ENCODE data around the gene PAPSS2.

The PAPSS2 gene

DNA sequence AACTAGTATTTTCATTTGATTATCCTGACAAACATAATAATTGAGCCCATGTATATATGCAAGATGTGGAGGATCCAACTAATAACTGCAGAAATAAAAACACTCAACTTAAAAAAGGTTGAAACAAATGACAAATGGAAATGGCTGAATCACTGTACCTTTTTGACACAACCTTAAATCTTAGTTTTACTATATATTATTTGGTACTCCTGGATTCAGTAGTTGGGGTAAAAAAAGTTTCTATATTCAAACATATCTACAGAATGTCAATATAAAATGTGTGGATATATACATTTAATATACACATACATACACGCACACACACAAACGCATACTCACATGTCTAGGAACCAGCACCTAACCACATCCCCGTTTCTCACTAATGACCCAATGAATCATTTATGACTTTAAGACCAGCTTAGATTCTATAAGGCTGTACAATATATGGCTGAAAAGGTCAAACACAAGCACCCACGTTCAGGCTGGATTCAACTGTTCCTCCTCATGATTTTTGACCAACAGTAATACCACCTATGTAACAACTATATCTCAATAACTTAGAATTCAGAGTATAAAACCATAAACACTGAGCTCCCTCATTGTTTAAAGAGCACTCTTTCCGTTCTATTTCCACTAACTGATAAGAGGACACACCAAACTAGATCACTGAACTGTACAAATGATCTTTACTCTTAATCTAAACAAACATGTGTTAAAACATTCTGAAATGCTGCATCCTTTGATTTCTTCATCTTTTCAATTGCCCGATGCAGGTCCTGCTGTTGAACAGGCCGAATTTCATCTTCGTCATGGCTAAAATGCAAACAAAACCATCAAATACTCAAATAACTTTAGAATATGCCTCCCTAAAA, 94.6 kb downstream of the PAPSS2 start:
- no peak for DNase-seq

DNA sequence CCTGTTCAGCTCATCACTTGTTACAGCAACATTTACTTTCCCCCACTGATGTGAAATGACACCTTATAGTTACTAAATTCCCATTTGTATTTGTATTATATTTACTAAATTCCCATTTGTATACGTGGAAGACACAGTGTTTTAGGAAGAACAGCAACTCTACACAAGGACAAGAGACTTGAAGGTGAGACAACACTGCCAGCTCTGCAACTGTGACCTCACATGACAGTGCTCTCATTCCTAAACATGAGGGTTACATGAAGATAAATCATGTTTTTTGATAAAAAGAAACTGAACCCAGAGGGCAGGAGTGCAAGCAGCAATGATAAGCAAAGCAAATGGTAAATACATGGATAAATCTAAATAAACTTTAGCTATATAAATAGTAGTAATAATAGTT, 98.0 kb downstream of the PAPSS2 start:
- DNase-seq: no peak

DNA sequence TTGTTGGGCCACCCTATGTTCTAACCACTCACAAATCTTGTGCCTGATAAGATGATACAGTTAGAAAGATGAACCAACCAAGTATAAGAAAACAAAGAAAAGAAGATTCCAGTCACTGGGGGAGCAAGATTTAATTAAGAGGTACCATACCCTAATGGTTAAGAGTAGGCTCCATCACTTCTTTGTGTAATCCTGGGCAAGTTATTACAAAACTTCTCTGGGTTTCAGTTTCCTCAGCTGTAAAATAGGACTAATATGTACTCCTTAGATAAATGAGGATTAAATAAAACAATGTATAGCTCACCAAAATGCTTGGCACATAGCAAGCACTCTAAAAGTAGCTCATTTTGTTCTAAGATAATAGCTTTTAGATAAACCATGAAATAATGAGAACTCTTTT, 99.9 kb downstream of the PAPSS2 start:
- no peak for DNase-seq

DNA sequence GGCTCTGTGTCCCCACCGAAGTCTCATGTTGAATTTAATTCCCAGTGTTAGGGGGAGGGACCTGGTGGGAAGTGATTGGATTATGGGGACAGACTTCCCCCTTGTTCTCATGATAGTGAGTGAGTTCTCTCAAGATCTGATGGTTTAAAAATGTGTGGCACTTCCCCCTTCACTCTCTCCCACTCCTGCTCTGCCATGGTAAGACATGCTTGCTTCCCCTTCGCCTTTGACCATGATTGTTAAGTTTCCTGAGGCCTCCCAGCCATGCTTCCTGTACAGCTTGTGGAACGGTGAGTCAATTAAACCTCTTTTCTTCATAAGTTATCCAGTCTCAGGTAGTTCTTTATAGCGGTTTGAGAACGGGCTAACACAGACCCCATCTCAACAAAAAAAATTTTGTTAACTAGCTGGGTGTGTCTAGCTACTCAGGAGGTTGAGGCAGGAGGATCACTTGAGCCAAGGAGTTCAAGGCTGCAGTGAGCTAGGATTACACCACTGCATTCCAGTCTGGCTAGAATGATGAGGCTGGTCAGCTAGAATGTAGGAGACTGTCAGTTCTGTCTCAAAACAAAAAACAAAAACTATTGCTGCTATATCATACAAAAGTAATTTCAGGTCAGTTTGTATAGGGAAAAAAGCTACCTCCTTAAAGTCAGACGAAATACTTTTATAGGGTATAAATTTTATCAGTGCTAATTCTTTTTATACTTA, 100.7 kb downstream of the PAPSS2 start:
- no peak for DNase-seq

DNA sequence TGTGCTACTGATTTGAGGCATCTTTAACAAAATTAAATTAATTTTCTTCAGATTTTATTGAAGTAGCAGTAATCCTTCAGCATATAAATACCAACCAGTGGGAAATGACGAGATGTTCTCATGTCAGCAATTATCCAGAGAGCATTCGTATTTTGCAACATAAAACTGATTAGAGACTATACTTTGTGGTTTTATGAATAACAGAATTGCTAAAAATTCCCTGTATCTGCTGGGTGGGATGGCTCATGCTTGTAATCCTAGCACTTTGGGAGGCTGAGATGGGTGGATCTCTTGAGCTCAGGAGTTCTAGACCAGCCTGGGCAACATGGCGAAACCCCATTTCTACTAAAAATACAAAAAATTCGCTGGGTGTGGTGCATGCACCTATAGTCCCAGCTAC, 101.5 kb downstream of the PAPSS2 start:
- DNase-seq: no peak

DNA sequence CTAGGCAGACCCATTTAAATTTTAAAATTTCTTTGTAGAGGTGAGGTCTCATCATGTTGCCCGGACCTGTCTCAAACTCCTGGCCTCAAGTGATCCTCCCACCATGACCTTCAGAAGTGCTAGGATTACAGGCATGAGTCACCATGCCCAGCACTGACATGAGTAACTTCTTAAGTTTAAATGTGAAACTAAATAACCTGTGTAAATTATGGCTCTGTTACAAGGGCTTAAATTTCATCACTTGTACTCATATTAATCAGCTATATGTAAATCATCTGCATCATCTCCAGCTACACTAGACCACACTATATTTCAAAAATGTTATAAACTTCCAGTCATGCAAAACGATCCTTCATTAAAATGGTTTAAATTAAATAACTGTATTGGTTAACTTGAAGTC, 102.2 kb downstream of the PAPSS2 start:
- no peak for DNase-seq

DNA sequence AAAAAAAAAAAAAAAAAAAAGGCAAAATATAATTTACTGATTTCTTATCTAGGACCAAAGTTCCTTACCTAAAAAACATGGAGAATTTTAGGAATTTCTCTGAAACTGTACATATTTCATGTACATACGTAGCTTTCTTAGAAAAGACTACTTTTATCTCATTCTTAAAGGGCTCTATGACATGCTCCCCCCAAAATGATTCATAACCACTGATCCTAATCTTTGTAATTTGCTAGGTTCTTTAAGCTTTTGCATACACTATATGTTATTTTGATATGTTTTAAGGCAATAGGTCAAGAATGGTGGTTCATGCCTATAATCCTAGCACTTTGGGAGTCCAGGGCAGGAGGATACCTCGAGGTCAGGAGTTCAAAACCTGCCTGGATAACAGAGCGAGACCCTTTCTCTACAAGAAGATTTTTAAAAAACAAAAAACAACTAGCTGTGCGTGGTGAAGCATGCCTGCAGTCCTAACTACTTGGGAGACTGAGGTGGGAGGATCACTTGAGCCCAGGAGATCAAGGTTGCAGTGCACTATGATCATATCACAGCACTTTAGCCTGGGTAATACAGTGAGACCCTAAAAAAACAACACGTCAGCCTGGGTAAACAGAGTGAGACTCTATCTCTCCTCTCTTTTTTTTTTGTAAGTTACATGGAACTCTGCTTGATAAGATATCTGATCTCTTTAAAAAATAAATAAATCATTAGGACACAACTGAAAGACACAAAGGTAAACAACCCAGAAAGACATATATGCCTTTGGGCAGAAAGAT, 103.6 kb downstream of the PAPSS2 start:
- no peak for DNase-seq

DNA sequence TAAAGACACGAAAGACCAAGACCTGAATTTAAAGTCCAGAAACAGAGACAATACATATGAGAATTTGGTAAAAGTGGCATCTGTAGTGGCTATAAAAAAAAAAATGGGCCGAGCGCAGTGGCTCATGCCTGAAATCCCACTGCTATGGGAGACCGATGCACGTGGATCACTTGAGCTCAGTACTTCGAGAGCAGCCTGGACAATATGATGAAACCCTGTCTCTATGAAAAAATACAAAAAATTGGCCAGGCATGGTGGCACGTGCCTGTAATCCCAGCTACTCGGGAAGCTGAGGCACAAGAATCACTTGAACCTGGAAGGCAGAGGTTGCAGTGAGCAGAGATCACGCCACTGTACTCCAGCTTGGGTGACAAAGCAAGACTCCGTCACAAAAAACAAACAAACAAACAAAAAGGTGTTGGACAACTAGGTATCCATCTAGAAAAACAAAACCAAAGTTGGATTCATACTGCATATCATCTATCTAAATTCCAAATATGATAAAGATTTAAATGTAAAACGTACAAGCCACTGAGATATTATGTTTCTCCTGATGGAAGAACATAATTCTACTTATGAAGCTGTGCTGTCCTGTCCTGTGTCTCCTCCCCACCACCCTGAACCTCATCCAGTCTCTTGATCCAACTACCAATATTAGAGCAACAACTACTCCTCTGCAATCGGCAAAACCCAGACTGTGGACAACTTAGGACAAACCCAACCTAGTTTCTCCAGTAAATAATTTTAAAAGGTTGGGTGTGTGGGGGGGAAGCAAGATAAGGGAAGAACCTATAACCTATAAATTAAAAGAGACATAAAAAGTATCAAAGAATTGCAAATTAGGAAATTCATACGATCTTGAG, 104.6 kb downstream of the PAPSS2 start:
- DNase-seq: no peak

DNA sequence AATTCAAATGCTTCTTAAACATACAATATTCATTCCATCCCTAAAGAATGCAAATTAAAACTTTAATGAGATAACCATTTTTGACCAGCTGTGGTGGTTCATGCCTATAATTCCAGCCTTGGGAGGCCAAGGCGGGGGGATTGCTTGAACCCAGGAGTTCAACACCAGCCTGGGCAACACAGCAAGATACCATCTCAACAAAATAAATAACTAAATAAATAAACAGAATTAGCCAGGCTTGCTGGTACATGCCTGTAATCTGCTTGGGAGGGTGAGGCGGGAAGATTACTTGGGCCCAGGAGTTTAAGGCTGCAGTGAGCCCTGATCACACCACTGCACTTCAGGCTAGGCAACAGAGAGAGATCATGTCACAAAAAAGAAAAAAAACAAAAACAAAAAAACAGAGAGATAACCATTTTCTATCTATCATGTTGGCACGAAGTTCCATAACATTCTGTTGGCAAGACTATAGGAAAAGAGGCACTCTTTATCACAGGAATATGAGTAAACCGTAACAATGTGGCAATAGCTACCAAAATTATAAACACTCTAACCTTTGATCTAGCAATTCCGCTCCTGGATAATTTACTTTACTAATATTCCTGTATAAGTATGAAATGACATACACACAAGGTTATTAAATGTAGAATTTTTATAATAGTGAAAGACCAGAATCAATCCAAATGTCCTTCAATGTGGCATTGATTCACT, 106.1 kb downstream of the PAPSS2 start:
- no peak for DNase-seq

DNA sequence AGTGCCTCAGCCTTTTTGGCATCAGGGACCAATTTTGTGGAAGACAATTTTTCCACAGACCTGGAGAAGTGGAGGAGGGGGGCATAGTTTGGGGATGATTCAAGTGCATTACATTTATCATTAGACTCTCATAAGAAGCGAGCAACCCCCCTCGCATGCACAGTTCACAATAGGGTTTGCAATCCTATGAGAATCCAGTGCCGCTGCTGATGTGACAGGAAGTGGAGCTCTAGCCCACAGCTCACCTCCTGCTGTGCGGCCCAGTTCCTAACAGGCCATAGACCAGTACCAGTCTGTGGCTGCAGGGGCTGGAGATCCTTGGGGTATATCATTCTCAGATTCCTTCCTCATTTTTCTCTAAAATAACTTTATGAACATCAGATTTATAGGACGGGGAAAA, 107.6 kb downstream of the PAPSS2 start:
- no peak for DNase-seq

DNA sequence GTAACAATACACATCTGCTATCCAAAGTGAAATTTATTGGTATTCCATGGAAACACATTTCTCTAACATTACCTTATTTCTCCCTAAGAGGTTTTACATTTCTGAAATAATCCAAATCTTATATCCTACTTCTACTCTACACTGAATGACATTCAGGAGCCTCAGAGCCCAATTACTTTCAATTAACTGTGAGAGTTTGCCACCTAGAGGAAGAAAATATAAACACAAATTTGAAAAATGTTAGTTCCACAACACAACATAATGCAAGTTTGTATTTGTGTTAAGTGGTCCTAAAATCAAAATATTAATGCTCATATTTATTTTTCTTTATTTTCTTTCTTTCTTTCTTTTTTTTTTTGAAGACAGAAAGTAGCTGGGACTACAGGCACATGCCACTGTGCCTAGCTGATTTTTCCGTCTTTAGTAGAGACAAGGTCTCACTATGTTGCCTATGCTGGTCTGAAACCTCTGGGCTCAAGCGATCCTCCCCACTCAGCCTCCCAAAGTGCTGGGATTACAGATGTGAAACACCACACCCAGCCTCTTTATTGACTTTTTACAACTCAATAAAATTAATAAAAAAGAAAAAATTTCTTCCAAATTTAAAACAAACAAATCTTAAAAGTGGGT, 112.3 kb downstream of the PAPSS2 start:
- DNase-seq: no peak

DNA sequence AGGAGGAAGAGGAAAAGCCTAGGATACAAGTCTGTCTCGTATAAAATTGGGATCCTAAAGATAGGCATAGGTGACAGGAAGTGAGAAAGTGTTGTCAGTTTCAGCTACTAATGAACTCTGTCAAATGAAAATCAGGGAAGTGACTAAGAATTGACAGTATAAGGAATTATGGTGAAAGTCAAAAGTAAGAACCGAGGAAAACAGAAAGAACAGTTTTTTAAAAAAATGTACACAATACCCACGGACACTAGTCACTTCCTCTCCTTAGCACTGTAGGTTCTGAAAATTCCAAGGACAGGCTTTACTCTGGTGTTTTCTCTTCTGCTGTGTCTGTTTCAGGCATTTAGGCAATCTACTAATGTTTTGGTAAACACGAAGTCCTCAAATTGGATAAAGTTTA, 116.1 kb downstream of the PAPSS2 start:
- no peak for DNase-seq

DNA sequence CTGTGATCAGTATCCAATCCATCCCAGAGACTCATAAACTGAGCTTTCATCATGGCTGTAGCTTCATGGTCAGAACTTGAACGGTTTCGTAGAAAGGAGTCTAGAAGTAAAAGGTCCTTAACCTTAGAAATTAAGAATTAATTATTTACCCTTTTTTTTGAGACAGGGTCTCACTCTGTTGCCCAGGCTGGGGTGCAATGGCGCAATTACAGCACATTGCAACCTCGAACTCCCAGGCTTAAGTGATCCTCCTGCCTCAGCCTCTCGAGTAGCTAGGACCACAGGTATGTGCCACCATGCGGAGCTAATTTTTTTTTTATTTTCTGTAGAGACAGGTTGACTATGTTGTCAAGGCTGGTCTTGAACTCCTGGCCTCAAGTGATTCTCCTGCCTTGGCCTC, 116.7 kb downstream of the PAPSS2 start:
- DNase-seq: no peak

DNA sequence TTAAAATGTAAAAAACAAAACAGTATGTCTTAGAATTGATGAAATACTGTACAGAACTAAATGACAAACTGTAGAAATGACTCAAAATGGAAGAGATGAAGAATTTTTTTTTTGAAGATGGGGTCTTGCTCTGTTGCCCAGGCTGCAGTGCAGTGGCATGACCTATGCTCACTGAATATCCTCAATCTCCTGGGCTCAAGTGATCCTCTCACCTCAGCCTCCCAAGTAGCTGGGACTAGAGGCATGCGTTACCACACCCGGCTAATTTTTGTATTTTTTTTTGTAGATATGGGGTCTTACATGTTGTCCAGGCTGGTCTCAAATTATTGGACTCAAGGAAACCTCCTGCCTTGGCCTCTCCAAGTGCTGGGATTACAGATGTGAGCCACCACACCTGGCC, 121.9 kb downstream of the PAPSS2 start:
- no peak for DNase-seq

DNA sequence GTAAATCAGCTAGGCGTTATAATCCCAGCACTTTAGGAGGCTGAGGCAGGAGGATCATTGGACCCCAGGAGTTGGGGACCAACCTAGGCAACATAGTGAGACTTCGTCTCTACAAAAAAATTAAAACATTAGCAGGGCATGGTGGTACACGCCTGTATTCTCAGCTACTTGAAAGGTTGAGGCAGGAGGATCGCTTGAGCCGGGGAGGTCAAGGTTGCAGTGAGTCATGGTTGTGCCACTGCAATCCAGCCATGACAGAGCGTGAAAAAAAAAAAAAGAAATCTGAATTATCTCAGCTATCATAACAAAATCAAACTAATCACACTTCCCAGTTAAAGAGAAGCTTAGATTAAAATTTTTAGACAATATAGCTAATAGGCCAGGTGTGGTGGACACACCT, 123.0 kb downstream of the PAPSS2 start:
- DNase-seq: no peak

DNA sequence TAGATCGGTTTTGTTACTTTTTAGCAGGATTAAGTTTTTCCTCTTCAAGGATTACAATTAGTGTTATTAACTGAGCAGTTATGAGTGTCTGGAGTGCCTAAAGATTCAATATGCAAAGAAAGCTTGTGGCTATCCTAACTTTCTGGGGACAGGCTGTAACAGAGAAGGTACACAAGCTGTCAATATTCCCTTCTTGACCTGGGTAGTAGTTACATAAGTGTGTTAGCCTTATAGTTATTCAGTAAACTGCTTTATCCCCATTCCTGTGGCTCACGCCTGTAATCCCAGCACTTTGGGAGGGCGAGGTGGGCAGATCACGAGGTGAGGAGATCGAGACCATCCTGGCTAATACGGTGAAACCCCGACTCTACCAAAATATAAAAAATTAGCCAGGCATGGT, 126.7 kb downstream of the PAPSS2 start:
- no peak for DNase-seq

DNA sequence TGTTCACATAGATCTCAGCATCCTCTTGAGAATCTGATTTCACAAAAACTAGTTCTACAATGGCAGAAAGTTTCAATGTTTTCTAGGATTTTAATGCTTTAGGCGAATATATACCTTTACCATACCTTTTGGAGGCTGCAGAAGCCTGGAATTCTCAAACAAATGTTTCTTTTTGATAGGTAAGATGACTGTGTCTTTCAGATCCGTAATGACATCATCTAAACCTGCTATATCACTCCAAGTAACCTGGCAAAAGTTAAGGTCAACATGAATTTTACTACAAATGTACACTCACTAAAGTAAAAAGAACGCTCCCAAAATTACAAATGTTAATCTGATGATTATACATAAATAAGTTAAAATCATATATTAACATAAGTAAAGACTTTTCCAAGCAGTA, 130.5 kb downstream of the PAPSS2 start:
- DNase-seq: no peak

DNA sequence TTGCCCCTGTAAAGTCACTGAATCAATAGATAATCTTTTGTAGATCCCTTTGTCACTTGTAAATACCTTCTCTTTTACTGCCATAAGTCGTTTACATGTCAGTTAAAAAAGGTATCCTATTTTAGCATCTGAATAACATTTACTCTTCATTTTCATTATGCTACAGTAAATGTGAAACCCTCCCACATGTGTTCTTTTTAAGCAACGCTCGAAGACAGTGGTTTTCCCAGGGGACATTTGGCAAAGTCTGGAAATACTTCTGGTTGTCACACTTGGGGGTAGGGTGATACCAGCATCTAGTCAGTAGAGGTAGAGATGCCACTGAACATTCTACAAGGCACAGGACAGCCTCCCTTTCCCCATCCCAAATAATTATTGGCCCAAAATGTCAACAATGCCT, 134.6 kb downstream of the PAPSS2 start:
- DNase-seq: no peak

All from activated CD4-positive, CD25-positive, alpha-beta regulatory T cell (primary cell).